GM23248 (cell line): Measurements from ENCODE around the gene SLC35A2. TPM values are rescaled to one million over a fixed set of nuclear protein-coding genes. Genes with fewer than 3 reads are reported as not detected.
A peak's percentile ranks its signal among the peaks of the same experiment; 100 is the strongest.

Experiments
- DNase-seq: peaks from one replicate; pipeline ENCODE4 v3.0.0-alpha.2; 2015
- H2AFZ ChIP-seq: fragments of 200-600 bp; sonication (generic); 2 replicates; pipeline ENCODE4 v1.6.1; 2016; ENCODE audit warnings: antibody characterized with exemption
- H3F3A ChIP-seq: fragments of 200-600 bp; sonication (generic); 2 replicates; pipeline ENCODE4 v1.6.1; 2016; ENCODE audit warnings: mild to moderate bottlenecking, antibody characterized with exemption, mixed run types; ENCODE audit not compliant: insufficient read depth
- H3K27ac ChIP-seq: fragments of 200-600 bp; sonication (generic); 2 replicates; pipeline ENCODE4 v1.5.1; 2016; ENCODE audit warnings: mild to moderate bottlenecking
- H3K27me3 ChIP-seq: fragments of 200-600 bp; sonication (generic); replicated peaks from 2 replicates; pipeline ENCODE4 v1.6.1; 2016; ENCODE audit warnings: mild to moderate bottlenecking; ENCODE audit not compliant: insufficient read depth
- H3K36me3 ChIP-seq: fragments of 200-600 bp; sonication (generic); 2 replicates; pipeline ENCODE4 v1.6.1; 2016; ENCODE audit warnings: low read depth, mild to moderate bottlenecking
- H3K4me1 ChIP-seq: fragments of 200-600 bp; sonication (generic); 2 replicates; pipeline ENCODE4 v1.6.1; 2016; ENCODE audit warnings: mild to moderate bottlenecking; ENCODE audit not compliant: insufficient read depth
- H3K4me2 ChIP-seq: fragments of 200-600 bp; sonication (generic); one replicate; pipeline ENCODE4 v1.6.1; 2016; ENCODE audit warnings: mild to moderate bottlenecking; ENCODE audit not compliant: unreplicated experiment
- H3K4me3 ChIP-seq: fragments of 200-600 bp; sonication (generic); 2 replicates; pipeline ENCODE4 v1.5.1; 2016; ENCODE audit warnings: mild to moderate bottlenecking
- H3K79me2 ChIP-seq: fragments of 200-600 bp; sonication (generic); 2 replicates; pipeline ENCODE4 v1.6.1; 2016; ENCODE audit warnings: mild to moderate bottlenecking; ENCODE audit not compliant: insufficient read depth
- H3K9ac ChIP-seq: fragments of 200-600 bp; sonication (generic); 2 replicates; pipeline ENCODE4 v1.6.1; 2016; ENCODE audit warnings: mild to moderate bottlenecking
- H3K9me2 ChIP-seq: fragments of 200-600 bp; sonication (generic); 2 replicates; pipeline ENCODE4 v1.6.1; 2016; ENCODE audit warnings: mixed run types, mild to moderate bottlenecking, moderate library complexity; ENCODE audit not compliant: insufficient read depth
- H3K9me3 ChIP-seq: fragments of 200-600 bp; sonication (generic); one replicate; pipeline ENCODE4 v1.6.1; 2017; ENCODE audit warnings: low read depth
- H4K20me1 ChIP-seq: fragments of 200-600 bp; sonication (generic); 2 replicates; pipeline ENCODE4 v1.6.0; 2016; ENCODE audit not compliant: insufficient read depth
- EZH2 ChIP-seq: fragments of 200-600 bp; sonication (generic); IDR thresholded peaks from 2 replicates; pipeline ENCODE4 v1.6.1; 2018; ENCODE audit warnings: antibody characterized with exemption, mild to moderate bottlenecking; ENCODE audit not compliant: insufficient read depth, poor library complexity, severe bottlenecking
- EZH2phosphoT487 ChIP-seq: fragments of 200-600 bp; sonication (generic); IDR thresholded peaks from 2 replicates; pipeline ENCODE4 v1.6.1; 2018; ENCODE audit warnings: antibody characterized with exemption, moderate library complexity, mild to moderate bottlenecking, low read depth; ENCODE audit not compliant: insufficient read depth
- WGBS, 2 experiments: methylation state at CpG; one replicate each; pipeline ENCODE4 v1.1.6; 2015 to 2017; ENCODE audit warnings: low lambda C conversion rate in 2 of 2, low coverage in 1 of 2; ENCODE audit errors: missing lambda C conversion rate in 2 of 2; 5-methylcytosine and 5-hydroxymethylcytosine counted together
- in situ Hi-C: fragments of 300-500 bp; cut with MboI; formaldehyde crosslinking; loops from 2 replicates; pipeline ENCODE4 v1.15.0; 2020
- polyA plus RNA-seq: library from polyadenylated mRNA; unstranded; fragments of >200 nt; fragmentation: Nextera tagmentation; extraction: Ambion mirVana; gene quantifications from 2 replicates; pipeline ENCODE4 v1.2.1, GENCODE V29; 2016
- total RNA-seq: library from RNA; depleted of rRNA; stranded (reverse); fragments of >200 nt; shearing (Covaris generic); gene quantifications from 2 replicates; pipeline ENCODE4 v1.2.3, GENCODE V29; 2014

Gene SLC35A2
- total and polyA plus RNA-seq, 2 experiments from 2014 or later: 29.1 to 54.6 TPM

DNA sequence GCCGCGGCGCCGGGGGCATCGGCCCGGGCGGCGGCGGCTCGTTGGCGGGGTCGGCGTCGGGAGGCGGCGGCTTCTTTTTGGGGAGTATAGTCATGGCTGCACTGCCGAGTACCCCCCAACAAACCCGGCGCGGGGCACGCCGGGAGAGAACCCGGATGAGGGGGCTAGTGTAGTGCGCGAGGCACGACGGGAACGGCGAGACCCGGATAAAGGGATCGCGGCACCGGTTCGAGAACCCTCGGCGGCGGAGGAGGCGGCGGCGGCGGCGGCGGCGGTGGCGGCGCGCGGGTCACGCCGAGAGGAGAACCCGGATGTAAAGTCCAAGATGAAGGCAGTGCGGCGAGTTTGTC lies 46.0 kb upstream of the SLC35A2 start, which contains the start of gene OTUD5:
TSS of gene OTUD5 (minus strand) at position 131 of the 350 bp plus-strand sequence. CDS start at position 94, 37 bp downstream.
- TF ChIP-seq EZH2 (no peak), EZH2phosphoT487 (no peak)
- Histone ChIP-seq H2AFZ (0 out of 2 replicates have a peak within 1 kb of the TSS, but pooled peaks have one; percentile 44), H3K79me2 (peaks cover 46% of the 10 kb centered on the region), H3K27me3 (no peaks in the 10 kb centered on the region), H3K36me3 (no peaks in the 10 kb centered on the region), H3K27ac (peak within 1 kb of the TSS; percentile 100), H3K9me2 (no peaks in the 10 kb centered on the region), H3K4me3 (peak within 1 kb of the TSS; percentile 85), H3F3A (peaks cover 11% of the 10 kb centered on the region), H4K20me1 (no peaks in the 10 kb centered on the region), H3K9me3 (no peaks in the 10 kb centered on the region), H3K4me2 (peak within 1 kb of the TSS; percentile 96), H3K4me1 (peaks cover 15% of the 10 kb centered on the region; the same call in 1 of the 2 replicates), H3K9ac (peak within 1 kb of the TSS; percentile 99)
- no peak for DNase-seq
- in situ Hi-C loops: no loop called here
- 0 to 1% methylated on average over 5 to 15 of the region's 53 CpGs for WGBS, 2 experiments

DNA sequence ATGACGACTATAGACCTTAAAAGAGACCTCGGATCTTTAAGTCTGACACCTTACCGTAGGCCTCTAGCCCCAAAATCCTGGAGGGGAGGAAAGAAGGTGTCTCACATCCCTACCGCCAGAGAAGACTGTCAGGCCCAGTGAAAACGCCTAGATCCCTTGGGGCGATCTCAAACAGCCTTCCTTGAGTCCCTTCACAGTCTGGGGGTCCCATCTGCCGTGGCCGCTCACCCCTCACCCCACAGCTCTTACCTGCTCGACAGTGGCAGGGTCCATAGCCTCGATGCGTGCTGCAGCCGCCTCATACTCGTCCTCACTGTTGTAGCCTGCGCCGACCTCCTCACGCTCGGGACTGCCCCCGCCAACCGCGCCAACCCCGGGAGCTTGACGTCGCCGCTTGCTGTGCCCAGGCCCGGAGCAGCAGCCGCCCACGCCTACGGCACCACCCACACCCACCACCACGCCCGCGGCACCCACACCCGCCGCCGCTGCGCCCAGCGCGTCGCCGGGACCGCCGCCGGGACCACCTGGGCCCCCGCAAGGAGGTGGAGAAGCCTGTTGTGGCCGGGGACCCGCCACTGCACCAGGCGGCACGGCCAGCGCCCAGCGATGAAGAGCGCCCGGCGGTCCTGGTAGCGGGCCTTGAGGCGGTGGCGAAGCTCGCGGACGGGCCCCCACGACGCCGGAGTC lies 45.4 kb upstream of the SLC35A2 start:
- peak overlapping the region; percentile 99 for H3K9ac ChIP-seq
- peak overlapping the region; percentile 100 for H3K27ac ChIP-seq
- no peaks in the 10 kb centered on the region for H3K36me3 ChIP-seq
- no peak overlapping the region for H2AFZ ChIP-seq
- H3F3A ChIP-seq: peaks cover 11% of the 10 kb centered on the region
- peak; percentile 48 for DNase-seq
- H3K27me3 ChIP-seq: no peaks in the 10 kb centered on the region
- no peaks in the 10 kb centered on the region for H4K20me1 ChIP-seq
- H3K4me2 ChIP-seq: peak overlapping the region; percentile 85
- peaks cover 52% of the 10 kb centered on the region for H3K79me2 ChIP-seq
- no peaks in the 10 kb centered on the region for H3K9me3 ChIP-seq
- peak overlapping the region; percentile 85 for H3K4me3 ChIP-seq
- H3K4me1 ChIP-seq: peaks cover 15% of the 10 kb centered on the region; the same call in 1 of the 2 replicates
- no peak for TF ChIP-seq EZH2
- no peak for TF ChIP-seq EZH2phosphoT487
- in situ Hi-C loops: no loop called here
- 0 to 3% methylated on average over 12 to 38 of the region's 61 CpGs for WGBS, 2 experiments
- no peaks in the 10 kb centered on the region for H3K9me2 ChIP-seq

DNA sequence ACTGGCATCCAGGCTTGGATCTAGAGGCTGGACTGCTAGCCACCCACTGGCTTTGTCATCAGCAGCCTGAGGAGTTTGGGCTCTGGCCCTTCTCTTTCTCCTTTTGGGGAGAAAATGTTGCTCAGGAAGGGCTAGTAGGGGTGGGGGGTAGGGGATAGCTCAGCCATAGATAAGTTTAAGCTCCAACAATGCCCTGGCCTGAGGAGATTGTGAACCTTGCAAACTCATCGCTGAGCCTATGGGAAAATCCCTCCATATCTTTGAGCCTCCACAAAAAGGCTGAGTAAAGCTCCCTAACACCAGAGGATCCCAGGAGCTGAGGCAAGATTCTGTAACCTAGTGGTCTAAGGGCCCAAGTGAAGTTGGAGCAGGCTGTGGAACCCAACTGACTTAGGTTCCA lies 37.1 kb upstream of the SLC35A2 start:
- WGBS, 2 experiments: 100% methylated on average over 1 of the region's 1 CpG
- Histone ChIP-seq H3K4me3 (no peak overlapping the region), H3K9me2 (no peaks in the 10 kb centered on the region), H3K27me3 (no peaks in the 10 kb centered on the region), H3K27ac (no peak overlapping the region), H3K9me3 (no peaks in the 10 kb centered on the region), H3K4me2 (no peak overlapping the region), H2AFZ (no peak overlapping the region), H4K20me1 (no peaks in the 10 kb centered on the region), H3K36me3 (no peaks in the 10 kb centered on the region), H3F3A (no peaks in the 10 kb centered on the region), H3K9ac (no peak overlapping the region), H3K4me1 (no peaks in the 10 kb centered on the region), H3K79me2 (peaks cover 96% of the 10 kb centered on the region)
- TF ChIP-seq EZH2phosphoT487 (no peak), EZH2 (no peak)
- in situ Hi-C loops: loop anchor here (25.0 kb wide), 1 partner anchor 89 kb away; the partner anchor contains the start of gene TFE3
- DNase-seq: no peak

DNA sequence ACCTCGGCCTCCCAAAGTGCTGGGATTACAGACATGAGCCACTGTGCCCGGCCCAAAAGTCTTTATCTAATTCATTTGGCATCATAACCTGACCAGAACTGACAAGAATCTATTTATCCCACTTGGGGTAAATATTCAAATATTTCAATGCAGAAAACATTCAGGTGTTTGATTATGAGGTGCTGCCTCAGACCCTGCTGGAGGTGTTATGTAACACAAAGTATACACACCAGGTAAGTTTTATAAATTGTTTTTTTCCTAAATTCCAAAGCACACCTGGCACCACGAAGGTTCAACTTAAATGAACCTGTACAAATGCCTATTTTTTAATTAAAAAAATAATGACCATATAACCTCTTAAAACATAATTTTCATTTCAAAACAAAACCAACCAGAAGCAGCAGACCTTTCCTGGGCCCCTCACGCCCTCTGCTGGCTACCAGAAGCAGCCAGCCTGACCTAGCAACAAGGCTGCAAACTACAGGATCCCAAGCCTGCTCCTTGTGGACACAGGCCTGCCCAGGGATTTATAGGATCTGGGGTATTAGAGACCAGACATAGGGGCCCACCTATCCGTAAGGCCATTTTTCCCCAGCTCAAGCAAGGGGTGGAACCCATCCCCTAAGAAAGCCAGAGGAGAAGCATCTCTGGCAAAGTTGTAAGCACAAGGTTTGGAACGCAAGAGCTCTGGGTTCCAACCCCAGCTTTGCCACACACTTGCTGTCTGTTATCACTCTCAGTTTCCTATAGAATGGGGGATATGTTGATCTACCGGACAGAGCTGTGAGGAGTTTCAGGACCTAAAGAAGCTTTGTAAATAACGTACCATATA lies 34.3 kb upstream of the SLC35A2 start:
- Histone ChIP-seq H3K4me1 (no peaks in the 10 kb centered on the region), H4K20me1 (no peaks in the 10 kb centered on the region), H3K27me3 (no peaks in the 10 kb centered on the region), H3K9me3 (no peaks in the 10 kb centered on the region), H3K79me2 (peaks cover 91% of the 10 kb centered on the region), H3K9me2 (no peaks in the 10 kb centered on the region), H3K4me3 (no peak overlapping the region), H2AFZ (no peak overlapping the region), H3K36me3 (no peaks in the 10 kb centered on the region), H3F3A (no peaks in the 10 kb centered on the region), H3K9ac (no peak overlapping the region), H3K27ac (no peak overlapping the region), H3K4me2 (no peak overlapping the region)
- WGBS, 2 experiments: 48 to 63% methylated on average over 6 to 8 of the region's 8 CpGs
- DNase-seq: peak; percentile 68
- TF ChIP-seq EZH2 (no peak), EZH2phosphoT487 (no peak)
- in situ Hi-C loops: loop anchor here (25.0 kb wide), 1 partner anchor 92 kb away; the partner anchor contains the start of gene TFE3
